ENCODE results near the gene GABRE.
"Not testable (repeated sequence)": the region's sequence is repeated elsewhere in the genome, so short reads cannot be mapped to it uniquely, and the experiment has no call there.

Gene GABRE

DNA sequence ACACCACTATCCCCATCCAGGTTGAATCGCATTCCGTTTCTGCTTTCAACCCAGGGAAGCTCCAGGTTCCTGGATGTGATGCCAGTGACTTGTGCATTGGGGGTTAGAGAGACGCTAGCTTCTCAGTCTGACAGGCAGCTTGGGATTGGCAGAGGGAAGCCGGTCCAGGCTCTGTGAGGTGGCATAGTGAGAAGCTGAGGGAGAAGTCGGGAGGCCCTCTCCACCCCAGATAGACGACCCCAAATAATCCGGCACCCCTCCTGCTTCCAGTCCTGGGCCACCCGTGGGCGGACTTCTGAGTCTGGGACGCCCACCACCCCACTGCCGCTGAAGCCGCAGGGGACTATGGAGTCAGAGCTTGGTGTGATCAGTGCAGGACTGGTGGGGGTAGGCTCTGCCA lies 54.4 kb downstream of the GABRE start:
- Histone ChIP-seq H2BK5ac (ENCODE audit: low read length) (no peak overlapping the region), H2AK5ac (ENCODE audit: low read length) (no peak overlapping the region), H2BK120ac (ENCODE audit: low read depth, low read length) (no peak overlapping the region)

DNA sequence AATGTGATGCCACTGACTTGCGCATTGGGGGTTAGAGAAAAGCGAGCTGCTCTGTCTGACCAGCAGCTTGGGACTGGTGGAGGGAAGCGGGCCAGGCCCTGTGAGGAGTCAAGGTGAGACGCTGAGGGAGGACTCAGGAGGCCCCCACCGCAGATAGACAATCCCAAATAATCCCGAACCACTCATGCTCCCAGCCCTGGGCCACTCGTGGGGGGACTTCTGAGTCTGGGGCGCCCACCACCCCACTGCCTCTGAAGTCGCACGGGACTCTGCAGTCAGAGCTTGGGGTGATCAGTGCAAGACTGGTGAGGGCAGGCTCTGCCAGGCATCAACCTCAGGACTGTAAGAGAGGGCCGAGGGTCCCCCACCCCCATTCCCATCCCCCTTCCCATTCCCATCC lies 54.9 kb downstream of the GABRE start:
- Histone ChIP-seq H3K79me1 (ENCODE audit: low read length) (no peaks in the 10 kb centered on the region), H2BK15ac (replicated peaks; ENCODE audit: low read depth) (no peak overlapping the region), H3K4ac (ENCODE audit: low read depth, low read length) (no peak overlapping the region), H3K27me3 (ENCODE audit: insufficient read depth, low read length, poor library complexity) (no peaks in the 10 kb centered on the region), H4K5ac (ENCODE audit: low read length) (no peak overlapping the region), H2BK5ac (ENCODE audit: low read length) (no peak overlapping the region), H2AK5ac (ENCODE audit: low read length) (no peak overlapping the region), H3K79me2 (ENCODE audit: control insufficient read depth, insufficient read depth, low read length) (no peaks in the 10 kb centered on the region), H3K4me2 (ENCODE audit: low read length) (no peak overlapping the region), H3K36me3 (ENCODE audit: control insufficient read depth, insufficient read depth, low read length) (no peaks in the 10 kb centered on the region), H3K23ac (ENCODE audit: low read length) (no peak overlapping the region), H3K4me1 (ENCODE audit: control insufficient read depth, low read depth, low read length) (no peaks in the 10 kb centered on the region), H2BK120ac (ENCODE audit: low read depth, low read length) (no peak overlapping the region), H4K8ac (ENCODE audit: low read depth, low read length) (no peak overlapping the region), H3K27ac (ENCODE audit: low read depth, low read length) (no peak overlapping the region), H3K18ac (ENCODE audit: low read length) (no peak overlapping the region), H3K56ac (ENCODE audit: low read length) (no peak overlapping the region), H3K9ac (ENCODE audit: low read length) (no peak overlapping the region), H3K4me3 (ENCODE audit: low read length) (no peak overlapping the region)
- WGBS (ENCODE audit: extremely low coverage, insufficient coverage, low lambda C conversion rate): no CpG with 5 or more reads among the region's 11 CpGs
- DNase-seq: no peak

More for the DNA sequence above, 54.4 kb downstream of the GABRE start:
- Histone ChIP-seq H3K9ac (ENCODE audit: low read length) (no peak overlapping the region), H3K27ac (ENCODE audit: low read depth, low read length) (no peak overlapping the region), H4K5ac (ENCODE audit: low read length) (no peak overlapping the region), H3K79me1 (ENCODE audit: low read length) (no peaks in the 10 kb centered on the region), H3K27me3 (ENCODE audit: insufficient read depth, low read length, poor library complexity) (no peaks in the 10 kb centered on the region), H3K36me3 (ENCODE audit: control insufficient read depth, insufficient read depth, low read length) (no peaks in the 10 kb centered on the region), H2BK15ac (replicated peaks; ENCODE audit: low read depth) (no peak overlapping the region), H3K4me1 (ENCODE audit: control insufficient read depth, low read depth, low read length) (no peaks in the 10 kb centered on the region), H3K4me3 (ENCODE audit: low read length) (no peak overlapping the region), H3K18ac (ENCODE audit: low read length) (no peak overlapping the region), H3K79me2 (ENCODE audit: control insufficient read depth, insufficient read depth, low read length) (no peaks in the 10 kb centered on the region), H3K56ac (ENCODE audit: low read length) (no peak overlapping the region), H3K23ac (ENCODE audit: low read length) (no peak overlapping the region), H3K4me2 (ENCODE audit: low read length) (no peak overlapping the region), H4K8ac (ENCODE audit: low read depth, low read length) (no peak overlapping the region), H3K4ac (ENCODE audit: low read depth, low read length) (no peak overlapping the region)
- WGBS (ENCODE audit: extremely low coverage, insufficient coverage, low lambda C conversion rate): no CpG with 5 or more reads among the region's 12 CpGs
- DNase-seq: no peak

DNA sequence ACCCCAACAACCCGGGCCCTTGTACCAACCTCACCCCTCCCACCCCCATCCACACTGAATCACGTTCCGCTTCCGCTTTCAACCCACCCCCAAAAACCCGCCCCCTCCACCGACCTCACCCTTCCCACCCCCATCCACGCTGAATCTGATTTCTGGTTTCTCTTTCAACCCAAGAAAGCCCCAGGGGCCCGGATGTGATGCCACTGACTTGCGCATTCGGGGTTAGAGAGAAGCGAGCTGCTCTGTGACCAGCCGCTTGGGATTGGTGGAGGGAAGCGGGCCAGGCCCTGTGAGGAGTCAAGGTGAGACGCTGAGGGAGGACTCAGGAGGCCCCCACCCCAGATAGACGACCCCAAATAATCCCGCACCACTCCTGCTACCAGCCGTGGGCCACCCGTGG lies 55.7 kb downstream of the GABRE start:
- H2AK5ac ChIP-seq (ENCODE audit: low read length); H4K8ac ChIP-seq (ENCODE audit: low read depth, low read length); H3K4me3 ChIP-seq (ENCODE audit: low read length); DNase-seq; H3K36me3 ChIP-seq (ENCODE audit: control insufficient read depth, insufficient read depth, low read length); H4K5ac ChIP-seq (ENCODE audit: low read length); H3K23ac ChIP-seq (ENCODE audit: low read length); H3K79me1 ChIP-seq (ENCODE audit: low read length); H3K4me2 ChIP-seq (ENCODE audit: low read length); H2BK120ac ChIP-seq (ENCODE audit: low read depth, low read length); H3K9ac ChIP-seq (ENCODE audit: low read length); H3K79me2 ChIP-seq (ENCODE audit: control insufficient read depth, insufficient read depth, low read length); H3K18ac ChIP-seq (ENCODE audit: low read length); H2BK5ac ChIP-seq (ENCODE audit: low read length); H3K27me3 ChIP-seq (ENCODE audit: insufficient read depth, low read length, poor library complexity); H3K4ac ChIP-seq (ENCODE audit: low read depth, low read length); H3K27ac ChIP-seq (ENCODE audit: low read depth, low read length); H3K56ac ChIP-seq (ENCODE audit: low read length); H3K4me1 ChIP-seq (ENCODE audit: control insufficient read depth, low read depth, low read length); H2BK15ac ChIP-seq (replicated peaks; ENCODE audit: low read depth): not testable (repeated sequence)
- no CpG with 5 or more reads among the region's 18 CpGs for WGBS (ENCODE audit: extremely low coverage, insufficient coverage, low lambda C conversion rate)

- Histone ChIP-seq H2AK5ac (ENCODE audit: low read length) (no peak within 1 kb of the TSS), H3K9ac (ENCODE audit: low read length) (no peak within 1 kb of the TSS), H3K27ac (ENCODE audit: low read depth, low read length) (no peak within 1 kb of the TSS), H2BK120ac (ENCODE audit: low read depth, low read length) (no peak within 1 kb of the TSS), H3K23ac (ENCODE audit: low read length) (no peak within 1 kb of the TSS), H3K79me1 (ENCODE audit: low read length) (no peaks in the 10 kb centered on the region), H3K56ac (ENCODE audit: low read length) (no peak within 1 kb of the TSS), H4K5ac (ENCODE audit: low read length) (no peak within 1 kb of the TSS), H3K27me3 (ENCODE audit: insufficient read depth, low read length, poor library complexity) (no peaks in the 10 kb centered on the region), H3K4ac (ENCODE audit: low read depth, low read length) (no peak within 1 kb of the TSS), H2BK5ac (ENCODE audit: low read length) (no peak within 1 kb of the TSS), H3K4me1 (ENCODE audit: control insufficient read depth, low read depth, low read length) (no peaks in the 10 kb centered on the region), H4K8ac (ENCODE audit: low read depth, low read length) (no peak within 1 kb of the TSS), H3K4me3 (ENCODE audit: low read length) (no peak within 1 kb of the TSS), H3K79me2 (ENCODE audit: control insufficient read depth, insufficient read depth, low read length) (no peaks in the 10 kb centered on the region), H3K4me2 (ENCODE audit: low read length) (no peak within 1 kb of the TSS), H3K36me3 (ENCODE audit: control insufficient read depth, insufficient read depth, low read length) (no peaks in the 10 kb centered on the region), H2BK15ac (replicated peaks; ENCODE audit: low read depth) (no peak within 1 kb of the TSS), H3K18ac (ENCODE audit: low read length) (no peak within 1 kb of the TSS)
- WGBS (ENCODE audit: extremely low coverage, insufficient coverage, low lambda C conversion rate): no CpG with 5 or more reads among the region's 11 CpGs
- DNase-seq: no peak
These were observed 61.7 kb downstream of the GABRE start, which contains the start of gene MAGEA4 for GRCh38 chrX:151912780-151913179. Gene MAGEA4 (plus strand): TSS chrX:151912889. CDS start chrX:151923665, 10,776 bp downstream.

GRCh38 chrX:151912221-151912620 lies 62.3 kb downstream of the GABRE start:
- whole genome bisulfite sequencing (ENCODE audit: extremely low coverage, insufficient coverage, low lambda C conversion rate): no CpG with 5 or more reads among the region's 11 CpGs
- Histone ChIP-seq H4K8ac (ENCODE audit: low read depth, low read length) (no peak overlapping the region), H3K18ac (ENCODE audit: low read length) (no peak overlapping the region), H2BK15ac (replicated peaks; ENCODE audit: low read depth) (no peak overlapping the region), H3K9ac (ENCODE audit: low read length) (no peak overlapping the region), H3K27me3 (ENCODE audit: insufficient read depth, low read length, poor library complexity) (no peaks in the 10 kb centered on the region), H3K4me2 (ENCODE audit: low read length) (no peak overlapping the region), H3K4ac (ENCODE audit: low read depth, low read length) (no peak overlapping the region), H4K5ac (ENCODE audit: low read length) (no peak overlapping the region), H3K4me1 (ENCODE audit: control insufficient read depth, low read depth, low read length) (no peaks in the 10 kb centered on the region), H2BK5ac (ENCODE audit: low read length) (no peak overlapping the region), H3K36me3 (ENCODE audit: control insufficient read depth, insufficient read depth, low read length) (no peaks in the 10 kb centered on the region), H3K23ac (ENCODE audit: low read length) (no peak overlapping the region), H3K4me3 (ENCODE audit: low read length) (no peak overlapping the region), H2BK120ac (ENCODE audit: low read depth, low read length) (no peak overlapping the region), H3K56ac (ENCODE audit: low read length) (no peak overlapping the region), H3K79me2 (ENCODE audit: control insufficient read depth, insufficient read depth, low read length) (no peaks in the 10 kb centered on the region), H3K79me1 (ENCODE audit: low read length) (no peaks in the 10 kb centered on the region), H2AK5ac (ENCODE audit: low read length) (no peak overlapping the region), H3K27ac (ENCODE audit: low read depth, low read length) (no peak overlapping the region)
- DNase-seq: no peak

- no peak overlapping the region for H2BK120ac ChIP-seq (ENCODE audit: low read depth, low read length)
- no peak overlapping the region for H2BK5ac ChIP-seq (ENCODE audit: low read length)
- H3K4me1 ChIP-seq (ENCODE audit: control insufficient read depth, low read depth, low read length): no peaks in the 10 kb centered on the region
- H3K56ac ChIP-seq (ENCODE audit: low read length): no peak overlapping the region
- H3K79me1 ChIP-seq (ENCODE audit: low read length): no peaks in the 10 kb centered on the region
- no peaks in the 10 kb centered on the region for H3K36me3 ChIP-seq (ENCODE audit: control insufficient read depth, insufficient read depth, low read length)
- DNase-seq: no peak
- H3K4me2 ChIP-seq (ENCODE audit: low read length): no peak overlapping the region
- no peak overlapping the region for H4K8ac ChIP-seq (ENCODE audit: low read depth, low read length)
- H3K4ac ChIP-seq (ENCODE audit: low read depth, low read length): no peak overlapping the region
- no peak overlapping the region for H3K18ac ChIP-seq (ENCODE audit: low read length)
- no peaks in the 10 kb centered on the region for H3K79me2 ChIP-seq (ENCODE audit: control insufficient read depth, insufficient read depth, low read length)
- H3K27me3 ChIP-seq (ENCODE audit: insufficient read depth, low read length, poor library complexity): no peaks in the 10 kb centered on the region
- no peak overlapping the region for H2AK5ac ChIP-seq (ENCODE audit: low read length)
- H3K27ac ChIP-seq (ENCODE audit: low read depth, low read length): no peak overlapping the region
- no CpG with 5 or more reads among the region's 12 CpGs for WGBS (ENCODE audit: extremely low coverage, insufficient coverage, low lambda C conversion rate)
- H3K9ac ChIP-seq (ENCODE audit: low read length): no peak overlapping the region
- no peak overlapping the region for H3K4me3 ChIP-seq (ENCODE audit: low read length)
- H3K23ac ChIP-seq (ENCODE audit: low read length): no peak overlapping the region
- no peak overlapping the region for H4K5ac ChIP-seq (ENCODE audit: low read length)
- no peak overlapping the region for H2BK15ac ChIP-seq (replicated peaks; ENCODE audit: low read depth)
These were observed 69.5 kb downstream of the GABRE start for GRCh38 chrX:151904989-151905388.
